Gastrocnemius medialis (tissue), 4 donors: ENCODE measurements around the gene RILPL2. TPM values are rescaled to one million over a fixed set of nuclear protein-coding genes. Genes with fewer than 3 reads are reported as not detected.

Experiments used
- ATAC-seq, 2 donors: fragments of 150-250 bp; one replicate each; pipeline ENCODE4 v1.9.1; 2016
- DNase-seq, 2 donors: peaks; one replicate each; pipeline ENCODE4 v3.0.0-alpha.2; 2019
- H3K27ac ChIP-seq, 4 donors: fragments of 200-600 bp; sonication (generic); 1 replicate in 1 of 4; 2 replicates in 3 of 4; pipeline ENCODE4 v1.5.1; 2016 to 2018; ENCODE audit warnings: mild to moderate bottlenecking in 2 of 4, moderate library complexity in 1 of 4
- H3K27me3 ChIP-seq, 3 donors: fragments of 200-600 bp; sonication (generic) in 2 of 3; 1 replicate in 1 of 3; 2 replicates in 2 of 3; pipeline versions ENCODE4 v1.5.1 to v1.6.0; 2016 to 2019; ENCODE audit warnings: mild to moderate bottlenecking in 1 of 3, moderate library complexity in 1 of 3
- H3K36me3 ChIP-seq, 2 donors: fragments of 200-600 bp; sonication (generic) in 1 of 2; one replicate each; pipeline ENCODE4 v1.5.1; 2017 to 2018
- H3K4me1 ChIP-seq, 2 donors: fragments of 200-600 bp; sonication (generic) in 1 of 2; one replicate each; pipeline ENCODE4 v1.5.1; 2016 to 2017; ENCODE audit warnings: mild to moderate bottlenecking in 2 of 2
- H3K4me3 ChIP-seq, 4 donors: fragments of 200-600 bp; sonication (generic) in 3 of 4; 1 replicate in 1 of 4; 2 replicates in 3 of 4; pipeline ENCODE4 v1.5.1; 2016 to 2019; ENCODE audit warnings: mild to moderate bottlenecking in 2 of 4
- H3K9me3 ChIP-seq, 3 donors: fragments of 200-600 bp; sonication (generic) in 2 of 3; 1 replicate in 1 of 3; 2 replicates in 2 of 3; pipeline ENCODE4 v1.5.1; 2016 to 2019
- POLR2A ChIP-seq, 2 donors: fragments of 450-650 bp; IDR thresholded peaks; one replicate each; pipeline ENCODE4 v1.6.1; 2017; ENCODE audit warnings: antibody characterized with exemption in 2 of 2, mild to moderate bottlenecking in 2 of 2, moderate library complexity in 2 of 2
- in situ Hi-C, 4 donors: fragments of 200-750 bp; cut with MboI; loops; one replicate each; pipeline versions ENCODE4 v1.15.0 to v1.8.0; 2017; ENCODE audit warnings: low sequenced_read_pairs in 4 of 4
- intact Hi-C: fragments of 100-400 bp; cut with DNase I; formaldehyde crosslinking; loops from one replicate; pipeline ENCODE4 v1.15.1; 2023; ENCODE audit warnings: low total_unique reads
- total RNA-seq, 4 donors: library from RNA; depleted of rRNA; stranded (reverse); fragments of >200 nt; gene quantifications; one replicate each; pipeline versions ENCODE4 v1.1.0 to v1.2.3, GENCODE V29; 2016
- TF ChIP-seq, protein P1 (sequence below), 5 experiments: fragments of 450-650 bp in 3 of 5; fragments of 200-600 bp in 2 of 5; sonication (generic) in 2 of 5; IDR thresholded peaks in 4 of 5; conservative IDR thresholded peaks in 1 of 5; 1 replicate in 4 of 5; 2 replicates in 1 of 5; pipeline ENCODE4 v1.5.1; 2016 to 2019; ENCODE audit warnings: antibody characterized with exemption in 5 of 5, mild to moderate bottlenecking in 3 of 5, moderate library complexity in 3 of 5

The RILPL2 gene
- total RNA-seq, 4 donors from 2014 or later, result 1.2 to 2.0 (median 1.7) TPM

DNA sequence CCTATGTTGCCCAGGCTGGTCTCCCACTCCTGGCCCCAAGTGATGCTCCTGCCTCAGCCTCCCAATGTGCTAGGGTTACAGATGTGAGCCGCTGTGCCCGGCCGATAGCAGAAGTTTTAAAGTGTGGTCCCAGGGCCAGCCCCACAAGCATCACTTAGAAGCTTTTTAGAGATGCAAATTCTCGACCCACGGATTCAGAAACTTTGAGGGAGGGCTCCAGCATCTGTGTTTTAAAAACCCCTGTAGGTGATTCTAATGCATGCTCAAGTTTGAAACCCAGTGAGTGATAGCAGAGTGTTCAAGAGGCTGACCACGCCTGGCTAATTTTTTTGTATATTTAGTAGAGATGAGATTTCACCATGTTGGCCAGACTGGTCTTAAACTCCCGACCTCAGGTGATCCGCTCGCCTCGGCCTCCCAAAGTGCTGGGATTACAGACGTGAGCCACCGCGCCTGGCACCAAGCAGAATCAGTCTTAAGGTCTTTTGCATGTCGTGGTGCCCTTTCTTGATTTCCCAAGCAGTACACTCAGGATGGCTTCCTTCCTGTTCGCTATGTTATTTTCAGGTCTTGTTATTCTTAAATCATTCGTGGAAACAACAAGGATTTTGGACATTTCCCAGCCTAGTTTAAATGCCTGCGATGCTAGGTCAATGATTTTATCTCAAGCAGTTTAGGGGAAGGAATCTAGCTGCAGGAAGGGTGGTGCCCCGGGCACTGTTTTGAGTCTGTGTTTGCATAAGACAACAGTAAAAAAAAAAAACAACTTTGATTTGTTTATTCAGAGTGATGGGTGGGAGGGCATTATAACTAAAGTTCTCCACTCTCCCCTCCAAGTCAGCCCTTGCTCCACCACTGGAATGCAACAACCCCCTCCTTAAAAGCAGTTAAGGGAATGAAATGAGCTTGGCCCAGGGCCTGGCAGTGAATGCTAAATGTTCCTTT, 9.2 kb upstream of the RILPL2 start:
- Histone ChIP-seq H3K4me3 (no peak overlapping the region), H3K9me3 (no peaks in the 10 kb centered on the region), H3K27me3 (no peaks in the 10 kb centered on the region), H3K27ac (peak overlapping the region in 3 of 4 donors; percentile 45 to 63 (median 48)), H3K36me3 (no peaks in the 10 kb centered on the region), H3K4me1 (peaks cover 0 to 8% of the 10 kb centered on the region in 2 donors)
- in situ Hi-C loops, result no loop called here
- DNase-seq (no peak), ATAC-seq (peak; percentile 30 to 63)
- TF ChIP-seq, protein P1, sequence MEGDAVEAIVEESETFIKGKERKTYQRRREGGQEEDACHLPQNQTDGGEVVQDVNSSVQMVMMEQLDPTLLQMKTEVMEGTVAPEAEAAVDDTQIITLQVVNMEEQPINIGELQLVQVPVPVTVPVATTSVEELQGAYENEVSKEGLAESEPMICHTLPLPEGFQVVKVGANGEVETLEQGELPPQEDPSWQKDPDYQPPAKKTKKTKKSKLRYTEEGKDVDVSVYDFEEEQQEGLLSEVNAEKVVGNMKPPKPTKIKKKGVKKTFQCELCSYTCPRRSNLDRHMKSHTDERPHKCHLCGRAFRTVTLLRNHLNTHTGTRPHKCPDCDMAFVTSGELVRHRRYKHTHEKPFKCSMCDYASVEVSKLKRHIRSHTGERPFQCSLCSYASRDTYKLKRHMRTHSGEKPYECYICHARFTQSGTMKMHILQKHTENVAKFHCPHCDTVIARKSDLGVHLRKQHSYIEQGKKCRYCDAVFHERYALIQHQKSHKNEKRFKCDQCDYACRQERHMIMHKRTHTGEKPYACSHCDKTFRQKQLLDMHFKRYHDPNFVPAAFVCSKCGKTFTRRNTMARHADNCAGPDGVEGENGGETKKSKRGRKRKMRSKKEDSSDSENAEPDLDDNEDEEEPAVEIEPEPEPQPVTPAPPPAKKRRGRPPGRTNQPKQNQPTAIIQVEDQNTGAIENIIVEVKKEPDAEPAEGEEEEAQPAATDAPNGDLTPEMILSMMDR (IDR thresholded peaks at IDR 0.05 in 4 of 5, conservative IDR thresholded peaks at IDR 0.05 in 1 of 5), result no peak
- no peak for TF ChIP-seq POLR2A (IDR thresholded peaks at IDR 0.05)
- intact Hi-C loops, result no loop called here

DNA sequence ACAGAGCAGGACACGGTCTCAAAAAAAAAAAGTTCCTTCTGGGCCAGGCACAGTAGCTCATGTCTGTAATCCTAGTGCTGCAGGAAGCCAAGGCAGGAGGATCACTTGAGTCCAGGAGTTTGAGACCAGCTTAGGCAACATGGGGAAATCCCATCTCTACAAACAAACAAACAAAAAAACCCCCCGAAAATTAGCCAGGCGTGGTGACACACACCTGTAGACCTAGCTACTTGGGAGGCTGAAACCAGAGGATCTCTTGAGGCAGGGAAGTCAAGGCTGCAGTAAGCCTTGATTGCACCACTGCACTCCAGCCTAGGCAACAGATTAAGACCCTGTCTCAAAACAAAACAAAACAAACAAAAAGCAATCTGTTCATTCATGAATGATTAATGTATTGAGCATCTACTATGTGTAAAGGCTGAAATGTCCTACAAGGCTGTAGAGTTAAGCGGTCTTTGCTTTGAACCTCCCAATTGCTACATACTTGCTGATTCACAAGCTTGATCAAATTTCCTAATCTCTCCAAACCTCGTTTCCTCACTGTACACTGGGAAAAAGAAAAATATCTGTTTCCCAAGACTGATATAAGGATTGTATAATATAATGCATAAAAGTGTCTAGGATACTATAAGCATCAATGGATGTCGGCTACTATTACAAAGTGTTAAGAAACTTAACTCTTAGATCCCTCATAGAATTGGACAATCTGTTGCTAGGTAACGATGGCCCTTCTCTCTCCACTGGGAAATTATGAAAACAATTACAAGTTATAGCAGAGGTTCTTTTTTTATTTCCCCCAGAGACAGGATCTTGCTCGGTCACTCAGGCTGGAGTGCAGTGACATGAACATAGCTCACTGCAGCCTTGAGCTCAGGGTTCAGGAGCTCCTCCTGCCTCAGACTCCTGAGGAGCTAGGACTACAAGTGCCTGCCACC, 7.9 kb upstream of the RILPL2 start:
- intact Hi-C loops (no loop called here), in situ Hi-C loops (no loop called here)
- no peak overlapping the region for H3K4me3 ChIP-seq
- H3K4me1 ChIP-seq, result peaks cover 0 to 8% of the 10 kb centered on the region in 2 donors
- H3K27ac ChIP-seq, result peak overlapping the region in 2 of 4 donors; percentile 45 to 63
- H3K9me3 ChIP-seq, result no peaks in the 10 kb centered on the region
- TF ChIP-seq POLR2A (IDR thresholded peaks at IDR 0.05), result no peak
- TF ChIP-seq, protein P1 (IDR thresholded peaks at IDR 0.05 in 4 of 5, conservative IDR thresholded peaks at IDR 0.05 in 1 of 5), result no peak
- ATAC-seq (no peak), DNase-seq (no peak)
- no peaks in the 10 kb centered on the region for H3K36me3 ChIP-seq
- H3K27me3 ChIP-seq, result no peaks in the 10 kb centered on the region

DNA sequence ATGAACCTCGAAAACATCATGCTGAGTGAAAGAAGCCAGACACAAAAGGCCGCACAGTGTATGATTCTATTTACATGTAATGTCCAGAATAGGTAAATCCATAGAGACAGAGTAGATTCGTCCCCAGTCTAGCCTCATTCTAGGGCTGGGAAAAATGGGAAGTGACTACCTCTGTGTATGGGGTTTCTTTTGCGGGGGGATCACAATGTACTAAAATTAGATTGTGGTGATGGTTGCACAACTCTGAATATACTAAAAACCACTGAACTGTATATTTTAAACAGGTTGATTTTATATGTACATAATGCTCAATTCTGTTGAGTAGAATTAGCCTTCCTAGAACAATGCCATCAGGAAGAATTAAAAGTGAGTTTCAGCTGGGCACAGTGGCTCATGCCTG, 6.3 kb upstream of the RILPL2 start:
- TF ChIP-seq POLR2A (IDR thresholded peaks at IDR 0.05), result no peak
- TF ChIP-seq, protein P1 (IDR thresholded peaks at IDR 0.05 in 4 of 5, conservative IDR thresholded peaks at IDR 0.05 in 1 of 5), result no peak
- intact Hi-C loops, result no loop called here
- Histone ChIP-seq H3K4me3 (no peak overlapping the region), H3K27me3 (no peaks in the 10 kb centered on the region), H3K27ac (no peak overlapping the region), H3K4me1 (peaks cover 0 to 8% of the 10 kb centered on the region in 2 donors), H3K9me3 (no peaks in the 10 kb centered on the region), H3K36me3 (no peaks in the 10 kb centered on the region)
- no peak for DNase-seq
- no peak for ATAC-seq
- in situ Hi-C loops, result no loop called here

DNA sequence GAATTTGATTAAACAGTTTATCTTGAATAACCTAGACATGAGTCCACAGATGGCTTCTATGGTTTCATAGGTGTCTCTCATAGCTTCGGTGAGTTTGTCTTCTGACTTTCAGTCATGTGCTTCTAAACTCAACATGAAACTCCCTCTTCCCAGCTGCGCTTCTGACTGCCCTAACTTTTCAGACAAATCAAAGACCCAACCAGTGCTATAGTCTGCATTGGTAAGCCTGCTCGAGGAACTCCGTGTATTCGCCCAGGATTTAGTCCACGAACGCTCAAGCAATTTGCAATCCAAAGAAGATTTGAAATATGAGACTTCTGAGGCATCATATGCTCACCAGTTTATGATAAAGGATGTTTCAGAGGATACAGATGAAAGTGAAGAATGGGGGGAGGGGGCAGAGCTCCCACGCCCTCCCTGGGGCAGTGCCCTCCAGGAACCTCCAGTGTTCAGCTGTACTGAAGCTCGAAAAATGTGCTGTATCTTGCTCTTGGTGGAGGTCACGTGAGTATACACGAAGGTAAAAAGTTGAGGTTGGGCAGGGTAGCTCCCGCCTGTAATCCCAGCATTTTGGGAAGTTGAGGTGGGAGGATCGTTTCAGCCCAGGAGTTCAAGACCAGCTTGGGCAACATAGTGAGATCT, 5.2 kb upstream of the RILPL2 start:
- no peaks in the 10 kb centered on the region for H3K27me3 ChIP-seq
- H3K9me3 ChIP-seq, result no peaks in the 10 kb centered on the region
- intact Hi-C loops (no loop called here), in situ Hi-C loops (no loop called here)
- no peaks in the 10 kb centered on the region for H3K36me3 ChIP-seq
- H3K4me3 ChIP-seq, result no peak overlapping the region
- TF ChIP-seq, protein P1 (IDR thresholded peaks at IDR 0.05 in 4 of 5, conservative IDR thresholded peaks at IDR 0.05 in 1 of 5), result no peak
- TF ChIP-seq POLR2A (IDR thresholded peaks at IDR 0.05), result no peak
- ATAC-seq (no peak), DNase-seq (no peak)
- peaks cover 0 to 8% of the 10 kb centered on the region in 2 donors for H3K4me1 ChIP-seq
- no peak overlapping the region for H3K27ac ChIP-seq
